ENCODE data around the gene ARL14EPL.

The ARL14EPL gene
- total RNA-seq: 0 to 0.29 (median 0.04) reads per million in 4 experiments

GRCh38 chr5:116032094-116032517, at the start of gene ARL14EPL:
Gene ARL14EPL (plus strand): TSS chr5:116032472. CDS start chr5:116051466, 18,994 bp downstream.
- no peak for DNase-seq

DNA sequence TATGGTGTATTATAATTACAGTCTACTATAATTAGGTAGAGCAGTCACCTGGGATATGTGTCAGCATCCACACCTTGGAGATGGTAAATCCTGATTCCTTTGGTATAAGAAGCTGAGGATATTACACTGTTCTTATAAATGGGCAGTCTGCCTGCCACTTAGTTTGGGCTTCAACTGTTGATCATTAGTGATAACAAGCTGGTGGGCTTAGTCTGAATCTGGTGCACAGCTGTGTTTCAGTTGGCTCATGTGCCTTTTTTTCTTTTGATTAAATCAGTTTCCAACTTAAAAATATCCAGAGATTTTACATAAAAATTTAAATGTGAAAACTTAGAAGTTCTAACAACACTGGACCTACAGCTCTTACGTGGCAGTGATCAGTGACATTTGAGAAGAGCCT, 48.8 kb upstream of the ARL14EPL start:
- no peak for DNase-seq

- DNase-seq: no peak
Measured at GRCh38 chr5:115985802-115986757, 46.2 kb upstream of the ARL14EPL start.

GRCh38 chr5:115988002-115988401, 44.3 kb upstream of the ARL14EPL start:
- DNase-seq: no peak

GRCh38 chr5:115992848-115993350, 39.4 kb upstream of the ARL14EPL start:
- no peak for DNase-seq

GRCh38 chr5:115995351-115995750, 36.9 kb upstream of the ARL14EPL start:
- no peak for DNase-seq

DNA sequence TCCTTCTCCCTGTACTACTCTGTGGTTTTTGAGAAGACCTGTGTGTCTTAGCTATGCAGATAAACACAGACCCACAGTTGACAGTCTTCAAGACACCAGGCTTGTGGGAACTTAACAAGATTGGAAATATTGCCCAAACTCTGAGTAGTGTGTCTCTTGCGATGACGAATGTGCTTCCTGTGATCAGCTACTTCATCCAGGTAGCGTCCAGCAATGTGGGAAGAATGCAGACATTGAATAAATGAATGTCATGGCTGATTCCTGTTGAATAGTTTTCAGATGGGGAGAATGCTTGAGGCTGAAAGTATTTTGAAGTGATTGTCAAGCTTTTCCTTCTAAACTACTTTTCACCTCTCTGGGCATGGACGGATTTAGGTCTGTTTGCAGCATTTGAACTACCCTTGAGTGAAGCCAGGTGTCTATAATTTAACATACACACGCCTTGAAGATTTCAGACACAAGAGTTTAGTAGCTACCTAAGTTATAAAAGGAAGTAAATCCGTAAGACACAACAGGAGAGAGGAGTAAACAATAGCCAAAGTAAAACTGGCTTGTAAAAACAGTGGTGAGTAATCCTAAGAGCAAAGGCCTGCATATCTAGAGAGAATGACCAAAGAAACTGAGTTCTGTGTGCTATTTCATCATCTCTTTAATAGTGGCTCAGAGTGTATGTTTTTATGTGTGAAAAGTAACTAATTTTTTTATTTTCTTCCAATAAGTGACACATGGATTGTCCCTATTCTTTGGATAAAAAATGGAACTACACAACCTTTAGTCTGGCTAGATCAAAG, 30.0 kb upstream of the ARL14EPL start:
- DNase-seq: no peak

DNA sequence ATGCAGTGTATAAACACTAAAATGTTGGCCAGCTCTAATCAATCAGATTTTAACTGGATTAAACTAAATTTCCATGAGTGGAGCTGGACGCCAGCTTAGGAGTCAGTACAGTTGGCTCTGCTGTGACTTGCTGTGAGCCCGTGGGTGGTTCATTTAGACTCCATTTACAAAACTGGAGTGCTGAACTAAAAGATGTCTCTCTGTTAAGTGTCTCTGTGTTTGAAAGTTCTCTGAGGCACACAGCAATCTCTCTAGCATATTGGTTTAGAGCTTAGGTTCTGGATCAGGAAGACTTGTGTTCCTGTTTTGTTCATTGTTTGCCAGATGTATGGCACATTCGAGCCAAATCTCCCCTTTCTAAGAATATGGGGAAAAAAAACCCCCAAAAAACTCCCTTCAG, 28.0 kb upstream of the ARL14EPL start:
- no peak for DNase-seq

DNA sequence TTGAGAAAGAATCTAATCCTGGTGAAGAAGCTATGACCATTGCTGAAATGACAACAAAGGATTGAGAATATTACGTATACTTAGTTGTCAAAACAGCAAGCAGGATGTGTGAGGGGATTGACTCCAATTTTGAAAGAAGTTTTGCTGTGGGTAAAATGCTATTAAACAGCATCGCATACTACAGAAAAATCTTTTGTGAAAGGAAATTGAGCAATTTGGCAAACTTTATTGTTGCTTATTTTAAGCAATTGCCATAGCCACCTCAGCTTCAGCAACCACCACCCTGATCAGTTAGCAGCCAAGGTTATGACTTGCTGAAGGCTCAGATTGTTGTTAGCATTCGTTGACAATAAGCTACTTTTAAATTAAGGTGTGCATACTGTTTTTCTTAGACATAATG, 22.5 kb upstream of the ARL14EPL start:
- no peak for DNase-seq

DNA sequence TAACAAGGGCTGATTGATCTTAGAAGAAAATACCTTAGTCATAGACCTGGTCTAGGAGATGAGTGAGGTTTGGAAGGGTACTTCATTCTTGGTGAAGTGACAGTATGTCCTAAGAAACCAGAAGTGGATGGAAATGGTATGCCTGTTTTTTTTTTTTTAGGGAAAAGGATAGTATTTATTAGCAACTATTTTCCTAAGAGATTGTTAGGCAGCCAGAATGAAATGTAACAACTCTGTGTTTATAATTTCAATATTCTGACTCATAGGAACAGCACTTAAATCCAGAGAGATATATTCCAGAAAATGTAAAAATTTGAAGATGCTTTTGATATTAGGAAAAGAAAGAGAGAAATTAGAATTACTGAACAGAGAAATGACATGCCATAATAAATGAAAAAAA, 21.2 kb upstream of the ARL14EPL start:
- DNase-seq: no peak

- DNase-seq: no peak
Measured at GRCh38 chr5:116013207-116013785, 19.0 kb upstream of the ARL14EPL start.

GRCh38 chr5:116013936-116014335, 18.3 kb upstream of the ARL14EPL start:
- DNase-seq: no peak

DNA sequence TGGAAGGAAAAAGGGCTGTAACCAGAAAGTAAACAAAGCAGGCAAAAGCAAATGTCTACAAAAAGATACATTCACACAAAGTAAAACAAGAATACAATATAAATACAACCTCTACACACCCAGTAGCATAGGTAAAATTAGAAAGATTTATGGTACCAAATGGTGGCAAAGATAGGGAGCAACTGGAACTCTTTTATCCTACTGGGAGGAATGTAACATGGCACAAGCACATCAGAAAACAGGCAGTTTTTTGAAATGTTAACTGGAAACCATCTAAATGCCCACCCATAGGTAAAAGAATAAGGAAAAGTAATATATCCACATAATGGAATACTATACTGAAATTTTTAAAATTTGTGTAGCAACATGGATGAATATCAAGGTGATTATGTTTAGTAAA, 8.7 kb upstream of the ARL14EPL start:
- no peak for DNase-seq

GRCh38 chr5:116025866-116026265, 6.4 kb upstream of the ARL14EPL start:
- DNase-seq: no peak

DNA sequence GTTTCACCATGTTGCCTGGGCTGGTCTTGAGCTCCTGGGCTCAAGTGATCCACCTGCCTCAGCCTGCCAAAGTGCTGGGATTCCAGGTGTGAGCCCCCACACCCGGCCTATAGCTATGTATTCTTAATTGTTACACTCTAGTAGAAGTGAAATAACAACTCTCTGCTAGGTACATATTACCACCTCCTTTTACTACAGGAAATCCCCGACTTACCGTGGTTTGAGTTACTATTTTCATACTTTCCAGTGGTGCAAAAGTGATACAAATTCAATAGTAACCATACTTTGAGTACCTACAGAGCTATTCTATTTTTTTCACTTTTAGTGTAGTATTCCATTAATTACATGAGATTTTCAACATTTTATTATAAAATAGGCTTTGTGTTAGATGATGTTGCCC, 719 bp downstream of the ARL14EPL start:
- no peak for DNase-seq

DNA sequence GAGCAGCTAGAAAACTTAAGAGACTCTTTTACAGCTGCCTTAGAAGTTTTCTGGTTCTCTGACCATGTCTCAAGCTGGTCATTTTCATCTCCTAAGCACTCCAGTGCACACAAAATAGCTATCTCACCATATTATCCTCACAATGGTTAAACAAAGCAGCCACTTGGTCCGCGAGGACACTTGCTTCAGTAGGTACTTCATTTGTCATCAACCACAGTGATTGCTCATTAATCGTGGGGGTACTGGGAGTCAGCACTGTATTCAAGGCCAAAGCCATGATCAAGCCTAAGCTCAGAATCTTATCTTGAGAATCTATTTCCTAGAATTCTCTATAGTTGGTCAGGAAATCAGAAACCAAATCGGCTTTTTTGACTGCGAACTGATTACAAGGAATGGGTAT, 2.9 kb downstream of the ARL14EPL start:
- DNase-seq: no peak

DNA sequence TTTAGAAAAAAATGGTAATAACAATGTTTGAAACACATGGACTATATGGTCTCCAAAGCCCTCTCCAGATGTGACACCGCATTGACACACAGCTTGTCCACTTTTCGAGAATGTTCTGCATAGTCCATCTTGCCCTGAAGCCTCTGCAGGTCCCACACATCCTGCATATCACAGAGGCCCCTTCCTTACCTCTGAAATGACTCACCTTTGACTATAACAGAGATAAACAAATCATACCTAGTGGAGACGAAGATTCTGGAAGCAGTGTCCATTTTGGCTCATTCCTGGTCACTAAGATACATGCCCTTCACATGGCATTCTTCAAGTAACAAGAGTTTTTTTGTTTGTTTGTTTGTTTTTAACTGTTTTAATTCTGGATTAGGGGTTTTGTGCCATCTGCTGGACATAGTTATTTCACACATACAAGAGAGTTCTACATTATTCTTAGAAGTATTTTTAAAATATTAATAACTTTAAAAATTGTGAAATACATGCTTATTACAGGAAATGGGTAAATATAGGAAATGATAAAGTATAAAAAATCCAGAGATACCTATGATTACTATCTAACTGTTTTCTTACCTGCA, 5.1 kb downstream of the ARL14EPL start:
- DNase-seq: no peak

DNA sequence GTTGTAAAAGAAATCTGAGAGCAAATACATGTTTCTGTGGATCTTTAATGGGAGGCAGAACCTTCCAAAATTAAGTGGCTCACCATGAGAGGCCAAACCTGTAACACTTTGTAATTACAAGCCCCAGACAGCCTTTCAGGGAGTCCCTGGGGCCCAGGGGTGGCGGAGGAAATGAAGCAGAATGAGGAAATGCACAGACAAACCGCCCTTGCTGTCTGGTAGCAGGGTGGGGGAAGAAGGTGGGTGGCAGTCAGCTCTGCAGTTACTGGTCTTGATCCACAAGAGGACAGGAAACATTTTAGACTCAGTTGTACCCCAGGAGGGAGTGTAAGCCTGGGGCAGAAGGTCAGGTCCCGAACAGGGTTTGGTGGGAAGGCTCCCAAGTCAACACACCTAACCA, 6.5 kb downstream of the ARL14EPL start:
- DNase-seq: no peak

DNA sequence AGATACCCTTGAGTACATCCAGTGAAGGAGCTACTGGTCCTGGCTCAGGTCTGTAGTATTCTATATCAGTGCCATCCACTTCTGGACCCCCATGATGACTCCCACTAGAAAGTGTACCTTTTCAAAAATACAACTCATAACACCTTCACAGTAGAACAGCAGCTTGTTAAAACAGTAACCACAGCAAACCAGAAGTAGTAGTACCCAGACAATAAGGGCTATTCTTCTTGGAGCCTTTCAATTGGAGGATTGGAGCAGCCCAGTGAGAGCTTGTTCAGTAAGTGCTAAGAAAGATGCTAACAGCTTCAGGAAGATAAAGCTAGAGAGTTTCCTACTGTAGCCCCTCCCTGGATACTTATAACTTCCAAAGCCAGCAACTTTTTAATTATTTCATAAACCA, 10.1 kb downstream of the ARL14EPL start:
- DNase-seq: no peak

- no peak for DNase-seq
Measured at GRCh38 chr5:116044073-116044472, 11.8 kb downstream of the ARL14EPL start.

- DNase-seq: no peak
Measured at GRCh38 chr5:116045821-116046220, 13.5 kb downstream of the ARL14EPL start.

DNA sequence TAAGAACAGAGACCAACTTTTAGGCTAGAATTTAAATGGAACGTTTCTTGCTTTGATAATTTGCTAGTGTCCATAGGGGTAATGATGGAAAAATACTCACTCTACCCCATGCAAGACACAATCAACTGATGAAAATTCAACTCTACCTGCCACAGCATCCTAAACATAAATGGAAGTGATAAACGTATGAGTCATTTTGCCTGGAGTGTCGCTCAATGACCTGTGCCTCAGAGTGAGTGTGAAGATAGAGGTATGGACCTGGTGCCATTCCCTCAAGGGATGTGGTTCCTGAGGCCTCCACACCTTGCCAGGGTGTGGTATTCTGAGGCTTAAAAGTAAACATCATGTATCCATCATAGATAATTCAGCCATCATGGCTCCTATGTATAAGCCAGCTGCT, 14.0 kb downstream of the ARL14EPL start:
- no peak for DNase-seq

- DNase-seq: no peak
Measured at GRCh38 chr5:116046823-116047222, 14.6 kb downstream of the ARL14EPL start.
